Mucosa of stomach (tissue), 1 donor: ENCODE measurements around the gene LEMD2.

Source experiments
- H3K27me3 ChIP-seq: one replicate; pipeline ENCODE4 v1.7.0; 2013; ENCODE audit warnings: mild to moderate bottlenecking, low read length; ENCODE audit not compliant: control insufficient read depth, insufficient read depth
- H3K36me3 ChIP-seq: one replicate; pipeline ENCODE4 v1.7.0; 2013; ENCODE audit warnings: low read length; ENCODE audit not compliant: control insufficient read depth, insufficient read depth
- H3K4me1 ChIP-seq: one replicate; pipeline ENCODE4 v1.7.0; 2013; ENCODE audit warnings: mild to moderate bottlenecking, low read length; ENCODE audit not compliant: control insufficient read depth, insufficient read depth
- H3K4me3 ChIP-seq: one replicate; pipeline ENCODE4 v1.7.0; 2013; ENCODE audit warnings: low read length
- H3K9ac ChIP-seq: one replicate; pipeline ENCODE4 v1.7.0; 2013; ENCODE audit warnings: mild to moderate bottlenecking, low read length, moderate library complexity
- H3K9me3 ChIP-seq: one replicate; pipeline ENCODE4 v1.7.0; 2013; ENCODE audit warnings: mild to moderate bottlenecking, low read length, moderate library complexity; ENCODE audit not compliant: control insufficient read depth
- donor health status: Pancreatic carcinoma.

Gene LEMD2

GRCh38 chr6:33725222-33725621, 63.7 kb downstream of the LEMD2 start:
- H3K27me3 ChIP-seq: no peaks in the 10 kb centered on the region
- no peaks in the 10 kb centered on the region for H3K36me3 ChIP-seq
- no peak overlapping the region for H3K4me3 ChIP-seq
- peaks cover 36% of the 10 kb centered on the region for H3K4me1 ChIP-seq
- no peak overlapping the region for H3K9ac ChIP-seq
- H3K9me3 ChIP-seq: no peaks in the 10 kb centered on the region

- no peak overlapping the region for H3K9ac ChIP-seq
- no peaks in the 10 kb centered on the region for H3K9me3 ChIP-seq
- no peaks in the 10 kb centered on the region for H3K36me3 ChIP-seq
- H3K27me3 ChIP-seq: no peaks in the 10 kb centered on the region
- no peak overlapping the region for H3K4me3 ChIP-seq
- peaks cover 41% of the 10 kb centered on the region for H3K4me1 ChIP-seq
Measured at GRCh38 chr6:33724102-33725023, 64.6 kb downstream of the LEMD2 start.

GRCh38 chr6:33723371-33724085, 65.4 kb downstream of the LEMD2 start:
- H3K4me3 ChIP-seq: no peak overlapping the region

GRCh38 chr6:33722103-33722623, 66.8 kb downstream of the LEMD2 start:
- H3K4me1 ChIP-seq: peaks cover 63% of the 10 kb centered on the region
- no peak overlapping the region for H3K9ac ChIP-seq
- no peaks in the 10 kb centered on the region for H3K36me3 ChIP-seq
- no peaks in the 10 kb centered on the region for H3K27me3 ChIP-seq
- no peak overlapping the region for H3K4me3 ChIP-seq
- no peaks in the 10 kb centered on the region for H3K9me3 ChIP-seq

More at GRCh38 chr6:33723371-33724085, 65.4 kb downstream of the LEMD2 start:
- H3K36me3 ChIP-seq: no peaks in the 10 kb centered on the region
- no peak overlapping the region for H3K9ac ChIP-seq
- no peaks in the 10 kb centered on the region for H3K9me3 ChIP-seq
- H3K27me3 ChIP-seq: no peaks in the 10 kb centered on the region
- H3K4me1 ChIP-seq: peaks cover 50% of the 10 kb centered on the region

GRCh38 chr6:33721508-33721907, 67.4 kb downstream of the LEMD2 start:
- Histone ChIP-seq H3K4me1 (peaks cover 70% of the 10 kb centered on the region), H3K36me3 (no peaks in the 10 kb centered on the region), H3K27me3 (no peaks in the 10 kb centered on the region), H3K9ac (no peak overlapping the region), H3K9me3 (no peaks in the 10 kb centered on the region), H3K4me3 (no peak overlapping the region)
